ENCODE measurements around the gene SOX18. TPM values are rescaled to one million over a fixed set of nuclear protein-coding genes. Genes with fewer than 3 reads are reported as not detected.

The SOX18 gene
- polyA plus RNA-seq, 3 donors, result not detected

DNA sequence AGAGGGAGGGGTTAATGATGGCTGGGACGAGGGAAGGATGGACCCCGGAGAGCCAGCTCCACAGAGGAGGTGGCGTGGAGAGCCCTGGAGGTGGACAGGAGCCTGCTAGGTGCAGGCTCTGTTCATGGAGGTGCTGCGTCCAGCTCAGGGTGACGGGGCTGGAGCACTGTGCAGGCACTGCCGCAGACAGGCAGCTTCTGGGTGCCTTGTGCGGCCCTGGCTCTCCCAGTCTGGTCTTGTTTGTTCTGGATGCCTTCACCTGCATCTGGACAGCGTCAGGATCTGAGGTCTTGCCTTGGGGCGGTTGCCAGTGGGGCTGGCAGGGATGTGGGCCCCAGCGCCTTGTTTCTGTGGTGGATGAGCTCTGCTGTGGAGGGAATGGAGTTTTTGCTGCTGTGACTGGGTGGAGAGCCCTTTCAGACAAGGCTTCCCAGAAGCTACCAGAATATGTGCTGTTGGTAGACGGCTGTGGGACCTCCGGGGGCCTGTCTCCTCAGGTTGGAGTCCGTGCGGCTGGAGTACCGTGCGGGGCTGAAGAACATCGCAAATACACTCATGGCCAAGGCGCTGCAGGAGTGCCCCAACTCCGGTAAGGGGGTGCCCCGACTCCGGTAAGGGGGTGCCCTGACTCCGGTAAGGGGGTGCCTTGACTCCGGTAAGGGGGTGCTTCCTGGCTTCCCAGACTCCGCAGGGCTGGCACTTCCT is 21.3 kb downstream of the SOX18 start:
- no peak for DNase-seq
- intact Hi-C loops (cut with micrococcal nuclease), result no loop called here
- Histone ChIP-seq H2AFZ (ENCODE audit: insufficient read depth, low read depth, low read length, poor library complexity, severe bottlenecking) (no peak overlapping the region), H3K79me2 (ENCODE audit: insufficient read depth, low read length) (no peaks in the 10 kb centered on the region), H3K4me3 (replicated peaks in 1 of 3; ENCODE audit: low read depth in 2 of 3, low read length in 3 of 3) (no peak overlapping the region), H3K4me2 (replicated peaks; ENCODE audit: extremely low read depth, low read length, poor library complexity, severe bottlenecking) (no peak overlapping the region), H3K27me3 (ENCODE audit: control insufficient read depth in 2 of 2, insufficient read depth in 2 of 2, low read length in 2 of 2) (no peaks in the 10 kb centered on the region), H3K4me1 (ENCODE audit: control insufficient read depth in 1 of 2, insufficient read depth in 2 of 2, low read length in 2 of 2) (no peaks in the 10 kb centered on the region), H3K27ac (ENCODE audit: low read depth in 1 of 2, low read length in 2 of 2) (no peak overlapping the region), H3K9ac (ENCODE audit: insufficient read depth, low read length, poor library complexity, severe bottlenecking) (no peak overlapping the region), H3K9me3 (replicated peaks in 1 of 2; ENCODE audit: control insufficient read depth in 1 of 2, insufficient read depth in 1 of 2, low read length in 2 of 2) (no peaks in the 10 kb centered on the region), H4K20me1 (ENCODE audit: insufficient read depth, low read length) (peaks cover 5% of the 10 kb centered on the region), H3K36me3 (replicated peaks in 1 of 2; ENCODE audit: control insufficient read depth in 1 of 2, insufficient read depth in 2 of 2, low read length in 2 of 2) (peaks cover 93 to 100% of the 10 kb centered on the region in 2 donors)
- Mint-ChIP-seq H3K27me3 (ENCODE audit: low read depth in 3 of 3) (peaks cover 0 to 3% (median 2%) of the 10 kb centered on the region in 3 donors), H3K4me3 (no peak overlapping the region), H3K4me1 (no peaks in the 10 kb centered on the region), H3K9me3 (peaks cover 0 to 2% (median 0%) of the 10 kb centered on the region in 7 donors), H3K27ac (peak overlapping the region in 1 of 7 donors; percentile 0), H3K36me3 (peaks cover 93 to 100% of the 10 kb centered on the region in 2 donors)
- TF ChIP-seq, protein P1, sequence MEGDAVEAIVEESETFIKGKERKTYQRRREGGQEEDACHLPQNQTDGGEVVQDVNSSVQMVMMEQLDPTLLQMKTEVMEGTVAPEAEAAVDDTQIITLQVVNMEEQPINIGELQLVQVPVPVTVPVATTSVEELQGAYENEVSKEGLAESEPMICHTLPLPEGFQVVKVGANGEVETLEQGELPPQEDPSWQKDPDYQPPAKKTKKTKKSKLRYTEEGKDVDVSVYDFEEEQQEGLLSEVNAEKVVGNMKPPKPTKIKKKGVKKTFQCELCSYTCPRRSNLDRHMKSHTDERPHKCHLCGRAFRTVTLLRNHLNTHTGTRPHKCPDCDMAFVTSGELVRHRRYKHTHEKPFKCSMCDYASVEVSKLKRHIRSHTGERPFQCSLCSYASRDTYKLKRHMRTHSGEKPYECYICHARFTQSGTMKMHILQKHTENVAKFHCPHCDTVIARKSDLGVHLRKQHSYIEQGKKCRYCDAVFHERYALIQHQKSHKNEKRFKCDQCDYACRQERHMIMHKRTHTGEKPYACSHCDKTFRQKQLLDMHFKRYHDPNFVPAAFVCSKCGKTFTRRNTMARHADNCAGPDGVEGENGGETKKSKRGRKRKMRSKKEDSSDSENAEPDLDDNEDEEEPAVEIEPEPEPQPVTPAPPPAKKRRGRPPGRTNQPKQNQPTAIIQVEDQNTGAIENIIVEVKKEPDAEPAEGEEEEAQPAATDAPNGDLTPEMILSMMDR (IDR thresholded peaks at IDR 0.05), result no peak
- 97% methylated on average over 20 of the region's 24 CpGs for WGBS (ENCODE audit: insufficient coverage)

DNA sequence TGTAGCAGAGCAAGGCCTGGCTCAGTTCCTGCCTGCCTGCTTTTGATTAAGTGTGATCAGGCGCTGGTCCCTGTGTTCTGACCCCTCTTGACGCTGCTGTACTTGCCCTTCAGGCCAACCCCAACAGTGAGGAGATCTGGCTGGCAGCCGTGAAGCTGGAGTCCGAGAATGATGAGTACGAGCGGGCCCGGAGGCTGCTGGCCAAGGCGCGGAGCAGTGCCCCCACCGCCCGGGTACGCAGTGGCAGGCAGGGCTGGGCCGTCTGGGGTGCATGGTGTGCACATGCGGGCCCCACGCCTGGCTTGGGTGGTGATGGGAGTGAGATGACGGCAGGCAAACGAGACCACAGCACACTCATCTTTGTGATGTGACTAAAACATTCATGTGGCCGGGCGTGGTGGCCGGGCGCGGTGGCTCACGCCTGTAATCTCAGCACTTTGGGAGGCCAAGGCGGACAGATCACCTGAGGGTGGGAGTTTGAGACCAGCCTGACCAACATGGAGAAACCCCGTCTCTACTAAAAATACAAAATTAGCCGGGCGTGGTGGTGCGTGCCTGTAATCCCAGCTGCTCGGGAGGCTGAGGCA is 23.5 kb downstream of the SOX18 start:
- no peaks in the 10 kb centered on the region for H3K9me3 ChIP-seq (replicated peaks in 1 of 2; ENCODE audit: control insufficient read depth in 1 of 2, insufficient read depth in 1 of 2, low read length in 2 of 2)
- no peaks in the 10 kb centered on the region for H3K4me1 ChIP-seq (ENCODE audit: control insufficient read depth in 1 of 2, insufficient read depth in 2 of 2, low read length in 2 of 2)
- H4K20me1 ChIP-seq (ENCODE audit: insufficient read depth, low read length), result peaks cover 10% of the 10 kb centered on the region
- Mint-ChIP-seq H3K27ac (no peak overlapping the region), H3K4me3 (no peak overlapping the region), H3K36me3 (peaks cover 92 to 100% of the 10 kb centered on the region in 2 donors), H3K9me3 (peaks cover 0 to 2% (median 0%) of the 10 kb centered on the region in 7 donors), H3K4me1 (no peaks in the 10 kb centered on the region), H3K27me3 (ENCODE audit: low read depth in 3 of 3) (peaks cover 0 to 3% (median 0%) of the 10 kb centered on the region in 3 donors)
- H3K4me2 ChIP-seq (replicated peaks; ENCODE audit: extremely low read depth, low read length, poor library complexity, severe bottlenecking), result no peak overlapping the region
- no peaks in the 10 kb centered on the region for H3K27me3 ChIP-seq (ENCODE audit: control insufficient read depth in 2 of 2, insufficient read depth in 2 of 2, low read length in 2 of 2)
- intact Hi-C loops (cut with micrococcal nuclease), result no loop called here
- H3K4me3 ChIP-seq (replicated peaks in 1 of 3; ENCODE audit: low read depth in 2 of 3, low read length in 3 of 3), result no peak overlapping the region
- no peak overlapping the region for H2AFZ ChIP-seq (ENCODE audit: insufficient read depth, low read depth, low read length, poor library complexity, severe bottlenecking)
- H3K36me3 ChIP-seq (replicated peaks in 1 of 2; ENCODE audit: control insufficient read depth in 1 of 2, insufficient read depth in 2 of 2, low read length in 2 of 2), result peaks cover 92 to 100% of the 10 kb centered on the region in 2 donors
- 99% methylated on average over 21 of the region's 29 CpGs for WGBS (ENCODE audit: insufficient coverage)
- TF ChIP-seq, protein P1 (IDR thresholded peaks at IDR 0.05), result no peak
- no peak overlapping the region for H3K27ac ChIP-seq (ENCODE audit: low read depth in 1 of 2, low read length in 2 of 2)
- DNase-seq, result no peak
- no peaks in the 10 kb centered on the region for H3K79me2 ChIP-seq (ENCODE audit: insufficient read depth, low read length)
- no peak overlapping the region for H3K9ac ChIP-seq (ENCODE audit: insufficient read depth, low read length, poor library complexity, severe bottlenecking)

All from CD14-positive monocyte (primary cell).